ENCODE data around the gene RTBDN. TPM values are rescaled to one million over a fixed set of nuclear protein-coding genes. Genes with fewer than 3 reads are reported as not detected.
A peak's percentile ranks its signal among the peaks of the same experiment; 100 is the strongest.
"Not testable (repeated sequence)": the region's sequence is repeated elsewhere in the genome, so short reads cannot be mapped to it uniquely, and the experiment has no call there.

Gene RTBDN
- total RNA-seq, 2 experiments from 2014 or later = not detected

- Mint-ChIP-seq H3K27me3 (no peaks in the 10 kb centered on the region), H3K4me1 (peaks cover 38% of the 10 kb centered on the region), H3K9me3 (no peaks in the 10 kb centered on the region), H3K4me3 (peak within 1 kb of the TSS; percentile 86), H3K36me3 (ENCODE audit: low read depth) (peaks cover 13% of the 10 kb centered on the region), H3K27ac (peak within 1 kb of the TSS; percentile 85)
- CTCF ChIA-PET = interaction anchor here (0.9 to 11.5 kb wide), 6 partner anchors 10 to 46 kb away, joined by 3 to 211 read pairs (median 4); partner anchors contain the start of genes HOOK2 and JUNB
- DNase-seq = peak; percentile 80
- POLR2A ChIA-PET = interaction anchor here (0.8 kb wide), 1 partner anchor 10 kb away, joined by 3 read pairs; the partner anchor contains the start of gene JUNB
These were observed 32.7 kb downstream of the RTBDN start, which contains the start of the genes PRDX2 and THSD8 for GRCh38 chr19:12801466-12802266. Gene PRDX2 (minus strand): TSS chr19:12801800. CDS start chr19:12801261, 539 bp downstream. Gene THSD8 (plus strand): TSS chr19:12802069. CDS start chr19:12802072, 3 bp downstream.

GRCh38 chr19:12800923-12801465 lies 33.4 kb downstream of the RTBDN start:
- Mint-ChIP-seq H3K27me3 (no peaks in the 10 kb centered on the region), H3K36me3 (ENCODE audit: low read depth) (peaks cover 13% of the 10 kb centered on the region), H3K4me3 (peak overlapping the region; percentile 86), H3K4me1 (peaks cover 38% of the 10 kb centered on the region), H3K9me3 (no peaks in the 10 kb centered on the region), H3K27ac (peak overlapping the region; percentile 85)
- ChIA-PET POLR2A (no interaction called here), CTCF (interaction anchor here (0.6 to 11.5 kb wide), 5 partner anchors 9 to 164 kb away, joined by 3 to 211 read pairs (median 4); partner anchors contain the start of gene JUNB)
- DNase-seq = no peak

- peaks cover 39% of the 10 kb centered on the region for H3K4me1 Mint-ChIP-seq
- CTCF ChIA-PET = interaction anchor here (0.6 to 11.5 kb wide), 6 partner anchors 8 to 165 kb away, joined by 3 to 211 read pairs (median 4); partner anchors contain the start of genes JUNB and TRIR
- POLR2A ChIA-PET = no interaction called here
- H3K9me3 Mint-ChIP-seq = no peaks in the 10 kb centered on the region
- peak overlapping the region; percentile 86 for H3K4me3 Mint-ChIP-seq
- H3K27me3 Mint-ChIP-seq = no peaks in the 10 kb centered on the region
- DNase-seq = no peak
- H3K36me3 Mint-ChIP-seq (ENCODE audit: low read depth) = peaks cover 13% of the 10 kb centered on the region
- peak overlapping the region; percentile 85 for H3K27ac Mint-ChIP-seq
These were observed 34.0 kb downstream of the RTBDN start for GRCh38 chr19:12800466-12800770.

GRCh38 chr19:12799742-12800465 lies 34.5 kb downstream of the RTBDN start:
- no peak for DNase-seq
- Mint-ChIP-seq H3K27me3 (no peaks in the 10 kb centered on the region), H3K27ac (no peak overlapping the region), H3K9me3 (no peaks in the 10 kb centered on the region), H3K36me3 (ENCODE audit: low read depth) (peaks cover 13% of the 10 kb centered on the region), H3K4me1 (peaks cover 38% of the 10 kb centered on the region), H3K4me3 (peak overlapping the region; percentile 86)
- CTCF ChIA-PET = interaction anchor here (0.9 to 11.5 kb wide), 7 partner anchors 17 to 166 kb away, joined by 3 to 211 read pairs (median 5); partner anchors contain the start of gene TRIR
- POLR2A ChIA-PET = interaction anchor here (0.7 kb wide), 1 partner anchor 19 kb away, joined by 3 read pairs; no protein-coding TSS in a partner anchor

- H3K9me3 Mint-ChIP-seq, DNase-seq, POLR2A ChIA-PET, H3K4me3 Mint-ChIP-seq, H3K27me3 Mint-ChIP-seq: not testable (repeated sequence)
- Mint-ChIP-seq H3K36me3 (ENCODE audit: low read depth) (peaks cover 21% of the 10 kb centered on the region), H3K4me1 (peaks cover 46% of the 10 kb centered on the region), H3K27ac (peak overlapping the region; percentile 9)
- CTCF ChIA-PET = interaction anchor here (0.6 to 11.5 kb wide), 9 partner anchors 16 to 1390 kb away, joined by 3 to 211 read pairs (median 5); partner anchors contain the start of genes HOOK2 and TNPO2
These were observed 36.8 kb downstream of the RTBDN start for GRCh38 chr19:12797607-12798006.

GRCh38 chr19:12797141-12797587 lies 37.2 kb downstream of the RTBDN start:
- peaks cover 41% of the 10 kb centered on the region for H3K4me1 Mint-ChIP-seq
- H3K27ac Mint-ChIP-seq = no peak overlapping the region
- CTCF ChIA-PET = interaction anchor here (1.0 to 11.5 kb wide), 11 partner anchors 10 to 125 kb away, joined by 3 to 211 read pairs (median 7); partner anchors contain the start of genes HOOK2, RNASEH2A and TNPO2
- no peaks in the 10 kb centered on the region for H3K9me3 Mint-ChIP-seq
- POLR2A ChIA-PET = no interaction called here
- H3K36me3 Mint-ChIP-seq (ENCODE audit: low read depth) = peaks cover 25% of the 10 kb centered on the region
- H3K27me3 Mint-ChIP-seq = no peaks in the 10 kb centered on the region
- DNase-seq = no peak
- H3K4me3 Mint-ChIP-seq = no peak overlapping the region

GRCh38 chr19:12796146-12797071 lies 38.0 kb downstream of the RTBDN start:
- H3K36me3 Mint-ChIP-seq (ENCODE audit: low read depth) = peaks cover 25% of the 10 kb centered on the region
- peak overlapping the region; percentile 85 for H3K27ac Mint-ChIP-seq
- ChIA-PET CTCF (interaction anchor here (0.8 to 11.5 kb wide), 19 partner anchors 9 to 124 kb away, joined by 3 to 211 read pairs (median 5); partner anchors contain the start of genes HOOK2, RNASEH2A and TNPO2), POLR2A (interaction anchor here (1.0 kb wide), 1 partner anchor 30 kb away, joined by 5 read pairs; no protein-coding TSS in a partner anchor)
- H3K27me3 Mint-ChIP-seq = no peaks in the 10 kb centered on the region
- no peaks in the 10 kb centered on the region for H3K9me3 Mint-ChIP-seq
- H3K4me3 Mint-ChIP-seq = peak overlapping the region; percentile 54
- peaks cover 40% of the 10 kb centered on the region for H3K4me1 Mint-ChIP-seq
- DNase-seq = peak; percentile 82

- Mint-ChIP-seq H3K36me3 (ENCODE audit: low read depth) (peaks cover 18% of the 10 kb centered on the region), H3K27me3 (no peaks in the 10 kb centered on the region), H3K9me3 (no peaks in the 10 kb centered on the region), H3K4me3 (peak overlapping the region; percentile 74), H3K27ac (peak overlapping the region; percentile 95), H3K4me1 (peaks cover 40% of the 10 kb centered on the region)
- ChIA-PET POLR2A (no interaction called here), CTCF (interaction anchor here (1.4 to 11.5 kb wide), 6 partner anchors 12 to 52 kb away, joined by 3 to 211 read pairs (median 43); partner anchors contain the start of genes HOOK2 and RNASEH2A)
- DNase-seq = no peak
These were observed 39.4 kb downstream of the RTBDN start for GRCh38 chr19:12794971-12795381.

- Mint-ChIP-seq H3K4me3 (peak overlapping the region; percentile 74), H3K36me3 (ENCODE audit: low read depth) (peaks cover 14% of the 10 kb centered on the region), H3K27ac (peak overlapping the region; percentile 95), H3K9me3 (no peaks in the 10 kb centered on the region), H3K27me3 (no peaks in the 10 kb centered on the region), H3K4me1 (peaks cover 35% of the 10 kb centered on the region)
- POLR2A ChIA-PET = interaction anchor here (0.6 kb wide), 1 partner anchor 66 kb away, joined by 6 read pairs; no protein-coding TSS in a partner anchor
- CTCF ChIA-PET = interaction anchor here (3.6 to 11.5 kb wide), 4 partner anchors 13 to 53 kb away, joined by 21 to 211 read pairs (median 66); partner anchors contain the start of gene HOOK2
- DNase-seq = no peak
These were observed 40.0 kb downstream of the RTBDN start for GRCh38 chr19:12794196-12794941.

- Mint-ChIP-seq H3K4me3 (peak overlapping the region; percentile 93), H3K27ac (peak overlapping the region; percentile 98), H3K4me1 (peaks cover 42% of the 10 kb centered on the region), H3K9me3 (no peaks in the 10 kb centered on the region), H3K36me3 (ENCODE audit: low read depth) (peaks cover 14% of the 10 kb centered on the region), H3K27me3 (no peaks in the 10 kb centered on the region)
- DNase-seq = peak; percentile 90
- ChIA-PET CTCF (interaction anchor here (0.6 to 11.5 kb wide), 9 partner anchors 12 to 401 kb away, joined by 3 to 211 read pairs (median 14); partner anchors contain the start of genes HOOK2 and RNASEH2A), POLR2A (interaction anchor here (0.6 to 3.3 kb wide), 7 partner anchors 11 to 504 kb away, joined by 4 to 50 read pairs (median 6); partner anchors contain the start of gene GET3)
These were observed 40.8 kb downstream of the RTBDN start for GRCh38 chr19:12793290-12794195.
